H1 (cell line): ENCODE data around the gene DNAL4. TPM values are rescaled to one million over a fixed set of nuclear protein-coding genes. Genes with fewer than 3 reads are reported as not detected.
A peak's percentile ranks its signal among the peaks of the same experiment; 100 is the strongest.

Experiments used
- CTCF ChIA-PET: fragments of 300-600 bp; sonication (Branson Sonifier 250); formaldehyde crosslinking; loops from one replicate; lab custom pipeline; 2021; ENCODE audit not compliant: partially characterized antibody; lab: Charles Lee
- POLR2A ChIA-PET: fragments of 300-600 bp; sonication (Branson Sonifier 250); formaldehyde crosslinking; loops from one replicate; lab custom pipeline; 2021; ENCODE audit warnings: inconsistent platforms; ENCODE audit not compliant: partially characterized antibody; lab: Charles Lee
- DNase-seq, 2 experiments: peaks; one replicate each; pipeline versions ENCODE4 v3.0.0 to v3.0.0-alpha.2; 2010 to 2022; ENCODE audit warnings: low spot score in 2 of 2, low read depth in 1 of 2, mixed read lengths in 1 of 2
- FAIRE-seq: peaks from 2 replicates; lab custom pipeline; 2011; peaks lifted over from hg19 to GRCh38; lab: Jason Lieb, UNC
- H2AFZ ChIP-seq: 2 replicates; pipeline ENCODE4 v1.8.1; 2012; ENCODE audit warnings: low read length, inconsistent platforms
- H2AK5ac ChIP-seq: 2 replicates; pipeline ENCODE4 v1.6.1; 2013; ENCODE audit warnings: low read depth, low read length
- H2BK120ac ChIP-seq: replicated peaks from 2 replicates; pipeline ENCODE3; 2013; ENCODE audit warnings: low read depth, low read length, inconsistent platforms
- H2BK12ac ChIP-seq: 2 replicates; pipeline ENCODE4 v1.6.1; 2013; ENCODE audit warnings: low read depth, low read length
- H2BK15ac ChIP-seq: 2 replicates; pipeline ENCODE4 v1.6.1; 2013; ENCODE audit warnings: low read length
- H2BK20ac ChIP-seq: 2 replicates; pipeline ENCODE4 v1.6.1; 2013; ENCODE audit warnings: low read length
- H2BK5ac ChIP-seq: 2 replicates; pipeline ENCODE4 v1.6.1; 2013; ENCODE audit warnings: low read depth, low read length
- H3K14ac ChIP-seq: 2 replicates; pipeline ENCODE4 v1.6.1; 2013; ENCODE audit warnings: inconsistent platforms; ENCODE audit not compliant: insufficient read length
- H3K18ac ChIP-seq: 2 replicates; pipeline ENCODE4 v1.6.1; 2013; ENCODE audit warnings: low read length; ENCODE audit errors: extremely low read depth
- H3K23ac ChIP-seq: 2 replicates; pipeline ENCODE4 v1.6.1; 2013; ENCODE audit warnings: inconsistent platforms; ENCODE audit not compliant: insufficient read length
- H3K23me2 ChIP-seq: 2 replicates; pipeline ENCODE4 v1.6.1; 2013; ENCODE audit warnings: low read depth, low read length
- H3K27ac ChIP-seq: 2 replicates; pipeline ENCODE4 v1.6.1; 2011; ENCODE audit warnings: low read depth, low read length, inconsistent platforms
- H3K27me3 ChIP-seq, 4 experiments: replicated peaks in 1 of 4; 1 replicate in 1 of 4; 2 replicates in 3 of 4; pipeline versions ENCODE4 v1.6.1 to v1.8.1; 2011 to 2013; ENCODE audit warnings: low read length in 3 of 4, mild to moderate bottlenecking in 3 of 4, inconsistent platforms in 2 of 4, mixed read lengths in 2 of 4, moderate library complexity in 1 of 4; ENCODE audit not compliant: control insufficient read depth in 3 of 4, insufficient read depth in 3 of 4; ENCODE audit errors: extremely low read depth in 1 of 4
- H3K36me3 ChIP-seq, 4 experiments: 2 replicates each; pipeline versions ENCODE4 v1.6.1 to v1.8.1; 2011 to 2013; ENCODE audit warnings: mild to moderate bottlenecking in 4 of 4, low read length in 3 of 4, moderate library complexity in 2 of 4, control low read depth in 1 of 4, inconsistent platforms in 1 of 4; ENCODE audit not compliant: insufficient read depth in 4 of 4, control insufficient read depth in 2 of 4
- H3K4ac ChIP-seq: replicated peaks from 2 replicates; pipeline ENCODE3; 2013; ENCODE audit warnings: low read length, low read depth, mixed read lengths, inconsistent platforms; ENCODE audit not compliant: insufficient read length
- H3K4me1 ChIP-seq, 4 experiments: replicated peaks in 1 of 4; 1 replicate in 1 of 4; 2 replicates in 3 of 4; pipeline versions ENCODE4 v1.6.1 to v1.8.1; 2011 to 2013; ENCODE audit warnings: low read length in 3 of 4, inconsistent platforms in 2 of 4, mixed read lengths in 1 of 4; ENCODE audit not compliant: insufficient read depth in 4 of 4, control insufficient read depth in 3 of 4
- H3K4me2 ChIP-seq, 2 experiments: 2 replicates each; pipeline versions ENCODE4 v1.6.1 to v1.8.1; 2011 to 2013; ENCODE audit warnings: low read depth in 2 of 2, low read length in 2 of 2, control low read depth in 1 of 2, inconsistent platforms in 1 of 2, mild to moderate bottlenecking in 1 of 2; ENCODE audit not compliant: insufficient read depth in 1 of 2
- H3K4me3 ChIP-seq, 4 experiments: fragments of 200-600, 300-600 bp in 1 of 4; sonication (generic), shearing (Covaris generic), sonication (Bioruptor Twin) in 1 of 4; 2 replicates each; pipeline versions ENCODE4 v1.5.1 to v1.8.1; 2011 to 2016; ENCODE audit warnings: low read length in 4 of 4, low read depth in 3 of 4, control low read depth in 2 of 4, inconsistent platforms in 2 of 4, mild to moderate bottlenecking in 2 of 4, mixed read lengths in 1 of 4, moderate library complexity in 1 of 4; ENCODE audit not compliant: insufficient read depth in 2 of 4; ENCODE audit errors: extremely low read depth in 1 of 4
- H3K56ac ChIP-seq: replicated peaks from 2 replicates; pipeline ENCODE3; 2013; ENCODE audit warnings: low read depth, mild to moderate bottlenecking, mixed read lengths, low read length, inconsistent platforms; ENCODE audit not compliant: insufficient read length
- H3K79me1 ChIP-seq: 2 replicates; pipeline ENCODE4 v1.6.1; 2013; ENCODE audit warnings: low read depth, low read length, control low read depth
- H3K79me2 ChIP-seq, 2 experiments: 2 replicates each; pipeline versions ENCODE4 v1.6.1 to v1.8.1; 2012 to 2013; ENCODE audit warnings: low read length in 2 of 2, mild to moderate bottlenecking in 2 of 2, inconsistent platforms in 1 of 2; ENCODE audit not compliant: insufficient read depth in 2 of 2, control insufficient read depth in 1 of 2
- H3K9ac ChIP-seq, 4 experiments: replicated peaks in 1 of 4; 1 replicate in 1 of 4; 2 replicates in 3 of 4; pipeline versions ENCODE4 v1.6.1 to v1.8.1; 2011 to 2013; ENCODE audit warnings: low read depth in 3 of 4, low read length in 3 of 4, control low read depth in 2 of 4, mild to moderate bottlenecking in 2 of 4, moderate library complexity in 2 of 4, inconsistent platforms in 1 of 4; ENCODE audit errors: extremely low read depth in 1 of 4
- H3K9me3 ChIP-seq, 2 experiments: 2 replicates each; pipeline versions ENCODE4 v1.6.1 to v1.8.1; 2012 to 2013; ENCODE audit warnings: mild to moderate bottlenecking in 2 of 2, moderate library complexity in 2 of 2, control low read depth in 1 of 2, inconsistent platforms in 1 of 2, low read depth in 1 of 2, low read length in 1 of 2, mixed read lengths in 1 of 2; ENCODE audit not compliant: insufficient read depth in 2 of 2
- H4K20me1 ChIP-seq, 2 experiments: replicated peaks in 1 of 2; 2 replicates each; pipeline versions ENCODE3 to v1.8.1; 2011 to 2013; ENCODE audit warnings: inconsistent platforms in 2 of 2, low read length in 2 of 2, mild to moderate bottlenecking in 1 of 2; ENCODE audit not compliant: insufficient read depth in 2 of 2, control insufficient read depth in 1 of 2
- H4K5ac ChIP-seq: 2 replicates; pipeline ENCODE4 v1.6.1; 2013; ENCODE audit warnings: low read length, low read depth, mixed read lengths, inconsistent platforms; ENCODE audit not compliant: insufficient read length
- H4K8ac ChIP-seq: 2 replicates; pipeline ENCODE4 v1.8.0; 2013; ENCODE audit warnings: mild to moderate bottlenecking, moderate library complexity, low read length, inconsistent platforms; ENCODE audit not compliant: insufficient read depth; ENCODE audit errors: extremely low read depth
- H4K91ac ChIP-seq: replicated peaks from 2 replicates; pipeline ENCODE3; 2013; ENCODE audit warnings: low read length, mixed read lengths, inconsistent platforms; ENCODE audit not compliant: insufficient read length
- POLR2A ChIP-seq, 2 experiments: IDR thresholded peaks; 1 replicate in 1 of 2; 2 replicates in 1 of 2; pipeline ENCODE4 v1.6.1; 2011; ENCODE audit warnings: low read depth in 2 of 2, low read length in 2 of 2, mild to moderate bottlenecking in 2 of 2; ENCODE audit errors: control extremely low read depth in 1 of 2
- TAF7 ChIP-seq: optimal IDR thresholded peaks from 2 replicates; pipeline ENCODE3; 2011; ENCODE audit warnings: low read depth, mild to moderate bottlenecking, inconsistent platforms, low read length, moderate library complexity, borderline replicate concordance
- TEAD4 ChIP-seq: IDR thresholded peaks from 2 replicates; pipeline ENCODE4 v1.6.1; 2012; ENCODE audit warnings: low read depth, low read length, inconsistent platforms, mixed read lengths
- WGBS, 2 experiments: shearing (Covaris generic) in 1 of 2; methylation state at CpG; one replicate each; pipeline versions ENCODE4 v1.1.6 to v1.1.7; 2013 to 2015; ENCODE audit warnings: low lambda C conversion rate in 2 of 2, mixed read lengths in 2 of 2, inconsistent platforms in 1 of 2, low coverage in 1 of 2, missing lambda C conversion rate in 1 of 2; ENCODE audit not compliant: insufficient replicate concordance in 2 of 2, insufficient coverage in 1 of 2, insufficient read length in 1 of 2; ENCODE audit errors: extremely low coverage in 1 of 2, missing lambda C conversion rate in 1 of 2; 5-methylcytosine and 5-hydroxymethylcytosine counted together
- polyA plus RNA-seq, 7 experiments: library from polyadenylated mRNA; depleted of rRNA in 3 of 7; stranded (reverse) in 5 of 7; unstranded in 2 of 7; fragments of >200 nt in 5 of 7; fragments of 200-250 nt in 2 of 7; gene quantifications; 1 replicate in 5 of 7; 2 replicates in 1 of 7; 4 replicates in 1 of 7; pipeline versions ENCODE4 v1.2.1 to v1.2.3, GENCODE V29; 2011 to 2013; ENCODE audit warnings: missing spikeins in 2 of 7, mixed read lengths in 2 of 7
- total RNA-seq: library from RNA; stranded (reverse); fragmentation: NEBNext Ultra II Directional; extraction: Animal tissue kit (Norgen Biotek cat#: 25700); gene quantifications from 2 replicates; pipeline ENCODE4 v1.2.1, GENCODE V29; 2021

The DNAL4 gene
- total and polyA plus RNA-seq, 2 of the 8 experiments (the other 6 are each of a cell fraction or from before 2014, with no cell fraction given), result 8.8 to 14.0 TPM

- no peak overlapping the region for H2BK15ac ChIP-seq
- no peak overlapping the region for H4K8ac ChIP-seq
- H3K4me2 ChIP-seq, result no peak overlapping the region
- H3K79me1 ChIP-seq, result no peaks in the 10 kb centered on the region
- no peak overlapping the region for H3K9ac ChIP-seq
- H3K4ac ChIP-seq, result no peak overlapping the region
- H3K9me3 ChIP-seq, result no peaks in the 10 kb centered on the region
- 93% methylated on average over 12 of the region's 15 CpGs; no CpG with 5 or more reads in 1 of the 2 experiments for WGBS, 2 experiments
- no peaks in the 10 kb centered on the region for H3K23me2 ChIP-seq
- H4K91ac ChIP-seq, result no peak overlapping the region
- H2BK20ac ChIP-seq, result no peak overlapping the region
- CTCF ChIA-PET, result interaction anchor here (0.6 to 11.1 kb wide), 7 partner anchors 13 to 238 kb away, joined by 3 to 124 read pairs (median 5); partner anchors contain the start of gene NPTXR
- H3K36me3 ChIP-seq, result peaks cover 11 to 25% (median 19%) of the 10 kb centered on the region in 4 experiments; a peak in 7 of 8 replicates
- no peak overlapping the region for H3K23ac ChIP-seq
- H2AFZ ChIP-seq, result no peak overlapping the region
- no peaks in the 10 kb centered on the region for H3K79me2 ChIP-seq
- H3K27ac ChIP-seq, result no peak overlapping the region
- no peak overlapping the region for H2BK120ac ChIP-seq
- no peak overlapping the region for H3K4me3 ChIP-seq
- H4K20me1 ChIP-seq, result peaks cover 6 to 11% of the 10 kb centered on the region in 2 experiments
- no peaks in the 10 kb centered on the region for H3K27me3 ChIP-seq
- no peaks in the 10 kb centered on the region for H3K4me1 ChIP-seq
- no peak for FAIRE-seq
- H4K5ac ChIP-seq, result no peak overlapping the region
- DNase-seq, result no peak
- no peak overlapping the region for H3K14ac ChIP-seq
- no peak overlapping the region for H2BK5ac ChIP-seq
- no peak overlapping the region for H3K56ac ChIP-seq
- no peak overlapping the region for H3K18ac ChIP-seq
- H2BK12ac ChIP-seq, result no peak overlapping the region
- POLR2A ChIA-PET, result interaction anchor here (0.6 to 13.2 kb wide), 7 partner anchors 11 to 614 kb away, joined by 3 to 112 read pairs (median 3); partner anchors contain the start of gene TOMM22
- H2AK5ac ChIP-seq, result no peak overlapping the region
- TF ChIP-seq TAF7 (no peak), TEAD4 (no peak), POLR2A (IDR thresholded peaks at IDR 0.05; ENCODE audit: control extremely low read depth in 1 of 2, low read depth in 2 of 2, low read length in 2 of 2) (0 out of 3 replicates have a peak, but pooled peaks of 1 of the 2 experiments have one; percentile 6)
Observed at GRCh38 chr22:38735465-38736256, 58.3 kb downstream of the DNAL4 start.
